Breast epithelium (tissue), 4 donors: ENCODE results near the gene NCOA1. TPM values are rescaled to one million over a fixed set of nuclear protein-coding genes. Genes with fewer than 3 reads are reported as not detected.

Source experiments
- DNase-seq, 2 donors: peaks; one replicate each; pipeline ENCODE4 v3.0.0-alpha.2; 2019; ENCODE audit warnings: low spot score in 2 of 2
- H3K27ac ChIP-seq, 2 donors: fragments of 200-600 bp; sonication (generic) in 1 of 2; one replicate each; pipeline ENCODE4 v1.5.1; 2016 to 2019; ENCODE audit warnings: mild to moderate bottlenecking in 1 of 2
- H3K27me3 ChIP-seq, 2 donors: fragments of 200-600 bp; sonication (generic) in 1 of 2; one replicate each; pipeline versions ENCODE4 v1.5.1 to v1.6.0; 2017 to 2019; ENCODE audit warnings: control low read depth in 1 of 2, mild to moderate bottlenecking in 1 of 2
- H3K36me3 ChIP-seq: fragments of 200-600 bp; one replicate; pipeline ENCODE4 v1.5.1; 2019
- H3K4me1 ChIP-seq, 2 donors: fragments of 200-600 bp; sonication (generic); one replicate each; pipeline ENCODE4 v1.5.1; 2016 to 2019; ENCODE audit warnings: control low read depth in 1 of 2
- H3K4me3 ChIP-seq, 3 donors: fragments of 200-600 bp; sonication (generic); 1 replicate in 2 of 3; 2 replicates in 1 of 3; pipeline ENCODE4 v1.5.1; 2016 to 2019; ENCODE audit warnings: mild to moderate bottlenecking in 3 of 3, moderate library complexity in 2 of 3
- H3K9me3 ChIP-seq, 2 donors: fragments of 200-600 bp; sonication (generic) in 1 of 2; one replicate each; pipeline ENCODE4 v1.5.1; 2016 to 2019; ENCODE audit warnings: control low read depth in 1 of 2
- CTCF ChIP-seq, 3 donors: fragments of 450-650 bp; IDR thresholded peaks; one replicate each; pipeline ENCODE4 v1.5.1; 2016 to 2017; ENCODE audit warnings: antibody characterized with exemption in 3 of 3, mild to moderate bottlenecking in 3 of 3, moderate library complexity in 3 of 3
- POLR2A ChIP-seq: fragments of 450-650 bp; IDR thresholded peaks from one replicate; pipeline ENCODE4 v1.6.1; 2016; ENCODE audit warnings: antibody characterized with exemption, mild to moderate bottlenecking, moderate library complexity
- POLR2AphosphoS5 ChIP-seq, 3 donors: sonication (generic); formaldehyde crosslinking; IDR thresholded peaks; one replicate each; pipeline ENCODE4 v1.6.1; 2017; ENCODE audit warnings: antibody characterized with exemption in 3 of 3
- intact Hi-C: fragments of 100-400 bp; cut with DNase I; formaldehyde crosslinking; loops from one replicate; pipeline ENCODE4 v1.15.1; 2023; ENCODE audit warnings: low total_unique reads
- total RNA-seq, 3 donors: library from RNA; depleted of rRNA; stranded (reverse); fragments of >200 nt; gene quantifications; one replicate each; pipeline ENCODE4 v1.1.0, GENCODE V29; 2016

Gene NCOA1
- total RNA-seq, 3 donors from 2014 or later, result 66.4 to 83.4 (median 69.2) TPM

- Histone ChIP-seq H3K4me3 (no peak overlapping the region), H3K36me3 (no peaks in the 10 kb centered on the region), H3K27ac (no peak overlapping the region), H3K9me3 (no peaks in the 10 kb centered on the region), H3K4me1 (no peaks in the 10 kb centered on the region), H3K27me3 (no peaks in the 10 kb centered on the region)
- intact Hi-C loops, result no loop called here
- no peak for DNase-seq
- TF ChIP-seq POLR2A (no peak), POLR2AphosphoS5 (IDR thresholded peaks at IDR 0.05) (no peak), CTCF (IDR thresholded peaks at IDR 0.05) (no peak)
Measured at GRCh38 chr2:24497685-24498084, 6.6 kb downstream of the NCOA1 start.

- Histone ChIP-seq H3K27ac (no peak overlapping the region), H3K27me3 (no peaks in the 10 kb centered on the region), H3K36me3 (no peaks in the 10 kb centered on the region), H3K4me3 (no peak overlapping the region), H3K9me3 (no peaks in the 10 kb centered on the region), H3K4me1 (no peaks in the 10 kb centered on the region)
- DNase-seq, result no peak
- intact Hi-C loops, result no loop called here
- TF ChIP-seq POLR2AphosphoS5 (IDR thresholded peaks at IDR 0.05) (no peak), CTCF (IDR thresholded peaks at IDR 0.05) (no peak), POLR2A (no peak)
Measured at GRCh38 chr2:24498121-24498520, 7.1 kb downstream of the NCOA1 start.

DNA sequence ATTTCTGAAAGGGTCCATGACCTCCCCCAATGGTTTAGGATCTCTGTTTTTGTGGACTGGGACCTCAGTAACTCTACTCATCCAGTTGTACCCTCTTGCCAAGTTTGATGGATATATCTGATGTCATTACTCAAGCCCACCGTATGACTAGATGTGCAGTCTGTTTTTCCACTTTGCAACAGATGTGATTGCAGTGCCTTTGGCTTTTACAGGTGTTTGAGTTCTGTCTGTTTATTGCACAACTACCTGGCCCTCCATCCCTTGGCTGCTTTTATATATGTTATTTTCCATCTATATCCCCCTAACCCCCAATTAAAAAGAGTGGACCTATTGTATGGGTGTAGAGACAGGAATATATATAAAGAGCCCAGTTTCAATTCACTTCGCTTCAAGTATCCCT, 10.8 kb downstream of the NCOA1 start:
- H3K9me3 ChIP-seq, result no peaks in the 10 kb centered on the region
- TF ChIP-seq POLR2A (no peak), CTCF (IDR thresholded peaks at IDR 0.05) (no peak), POLR2AphosphoS5 (IDR thresholded peaks at IDR 0.05) (no peak)
- H3K36me3 ChIP-seq, result no peaks in the 10 kb centered on the region
- no peak for DNase-seq
- intact Hi-C loops, result no loop called here
- H3K27me3 ChIP-seq, result no peaks in the 10 kb centered on the region
- H3K27ac ChIP-seq, result no peak overlapping the region
- H3K4me1 ChIP-seq, result no peaks in the 10 kb centered on the region
- no peak overlapping the region for H3K4me3 ChIP-seq

- Histone ChIP-seq H3K4me1 (peaks cover 0 to 5% of the 10 kb centered on the region in 2 donors), H3K4me3 (no peak overlapping the region), H3K27ac (no peak overlapping the region), H3K36me3 (no peaks in the 10 kb centered on the region), H3K9me3 (no peaks in the 10 kb centered on the region), H3K27me3 (no peaks in the 10 kb centered on the region)
- DNase-seq, result no peak
- intact Hi-C loops, result no loop called here
- TF ChIP-seq POLR2AphosphoS5 (IDR thresholded peaks at IDR 0.05) (no peak), CTCF (IDR thresholded peaks at IDR 0.05) (no peak), POLR2A (no peak)
Measured at GRCh38 chr2:24505534-24506275, 14.7 kb downstream of the NCOA1 start.

DNA sequence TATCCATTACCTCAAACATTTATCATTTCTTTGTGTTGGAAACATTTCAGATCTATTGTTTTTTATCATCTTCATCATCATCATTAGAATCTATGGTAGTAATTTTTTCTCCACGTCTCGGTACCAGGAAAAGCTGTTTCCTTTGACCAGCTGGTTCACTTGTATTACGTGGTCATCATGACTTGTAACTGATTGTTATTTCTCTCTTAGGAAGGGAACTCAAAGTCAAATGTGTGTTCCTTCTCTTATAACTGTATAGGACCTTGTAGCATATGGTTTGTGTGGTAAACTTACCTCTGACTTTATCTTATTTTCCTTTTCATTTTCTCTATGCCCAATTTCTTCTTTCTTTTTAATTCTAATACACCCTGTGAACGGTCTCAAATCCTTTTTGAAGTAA, 16.5 kb downstream of the NCOA1 start:
- no peak overlapping the region for H3K4me3 ChIP-seq
- peaks cover 0 to 5% of the 10 kb centered on the region in 2 donors for H3K4me1 ChIP-seq
- TF ChIP-seq POLR2A, result no peak
- TF ChIP-seq CTCF (IDR thresholded peaks at IDR 0.05), result no peak
- TF ChIP-seq POLR2AphosphoS5 (IDR thresholded peaks at IDR 0.05), result no peak
- no peaks in the 10 kb centered on the region for H3K9me3 ChIP-seq
- intact Hi-C loops, result no loop called here
- no peaks in the 10 kb centered on the region for H3K36me3 ChIP-seq
- no peak overlapping the region for H3K27ac ChIP-seq
- DNase-seq, result no peak
- no peaks in the 10 kb centered on the region for H3K27me3 ChIP-seq
